GM23248 (cell line): ENCODE measurements around the gene ISG15.

ENCODE experiments used
- EZH2 ChIP-seq: fragments of 200-600 bp; sonication (generic); IDR thresholded peaks from 2 replicates; pipeline ENCODE4 v1.6.1; 2018; ENCODE audit warnings: antibody characterized with exemption, mild to moderate bottlenecking; ENCODE audit not compliant: insufficient read depth, poor library complexity, severe bottlenecking
- EZH2phosphoT487 ChIP-seq: fragments of 200-600 bp; sonication (generic); IDR thresholded peaks from 2 replicates; pipeline ENCODE4 v1.6.1; 2018; ENCODE audit warnings: antibody characterized with exemption, moderate library complexity, mild to moderate bottlenecking, low read depth; ENCODE audit not compliant: insufficient read depth

GRCh38 chr1:1024771-1025699 lies 11.7 kb downstream of the ISG15 start:
- no peak for TF ChIP-seq EZH2
- no peak for TF ChIP-seq EZH2phosphoT487
